ENCODE results near the gene TRAF7.
"Not testable (repeated sequence)": the region's sequence is repeated elsewhere in the genome, so short reads cannot be mapped to it uniquely, and the experiment has no call there.

Gene TRAF7

DNA sequence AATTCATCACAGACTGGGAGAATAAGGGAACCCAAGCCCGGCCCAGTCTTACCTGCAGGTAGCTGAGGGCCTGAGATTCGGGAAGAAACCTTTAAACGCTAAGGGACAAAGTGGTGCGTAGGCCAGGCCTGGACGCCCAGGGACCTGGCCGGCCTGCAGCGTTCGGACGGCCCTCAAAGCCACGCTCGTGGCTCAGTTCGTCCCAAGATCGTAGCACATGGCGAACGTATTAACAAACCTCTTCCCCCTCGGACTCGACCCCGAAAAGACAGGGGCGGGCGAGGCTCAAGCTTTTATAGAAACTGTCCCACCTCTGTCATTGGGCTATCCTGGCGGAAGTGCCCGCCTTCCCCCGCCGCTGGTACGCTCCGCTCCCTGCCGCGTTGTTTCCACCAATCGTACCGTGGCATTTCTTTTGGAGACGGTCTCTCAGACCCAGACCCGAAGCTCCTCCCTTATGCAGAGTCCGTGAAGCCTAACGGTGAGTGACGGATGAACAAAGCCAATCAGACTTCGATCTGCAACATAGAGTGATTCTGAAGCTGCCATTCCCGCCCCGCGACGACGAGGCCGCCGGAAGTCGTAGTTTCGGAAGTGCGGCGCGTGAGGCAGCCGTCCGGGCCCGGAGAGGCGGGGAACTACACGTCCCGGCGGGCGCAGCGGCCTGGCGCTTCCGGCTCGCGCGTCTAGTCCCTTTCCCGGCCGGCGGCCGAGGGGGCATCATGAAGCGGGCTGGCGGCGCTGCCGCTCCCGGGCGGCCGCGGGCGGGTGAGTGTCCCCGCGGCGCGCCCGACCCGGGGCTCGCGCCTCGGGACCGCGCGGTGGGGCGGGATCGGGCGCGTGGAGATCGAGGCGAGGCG is at the start of gene TRAF7:
Gene TRAF7 (plus strand): TSS at position 692 of the 860 bp plus-strand sequence. CDS start 8,139 bp downstream, outside the sequence.
- peak; percentile 100 for DNase-seq

DNA sequence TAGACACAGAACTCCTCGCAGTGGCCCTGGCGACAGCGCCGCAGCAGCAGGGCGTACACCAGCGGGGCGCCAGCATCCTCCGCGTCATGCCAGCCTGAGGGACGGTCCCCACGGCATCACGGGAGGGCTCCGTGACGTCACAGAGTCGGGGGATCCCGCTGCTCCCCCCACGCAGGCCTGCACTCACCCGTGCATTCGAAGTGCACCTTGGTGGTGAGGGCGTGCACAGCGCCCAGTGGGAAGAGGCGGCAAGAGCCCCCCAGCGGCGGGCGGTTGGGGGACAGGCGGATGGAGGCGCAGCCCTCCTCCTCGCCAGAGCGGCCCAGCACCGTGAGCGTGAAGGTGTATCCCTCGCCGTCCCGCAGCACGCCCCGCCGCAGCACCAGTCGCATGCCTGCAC is 49.4 kb upstream of the TRAF7 start:
- not testable (repeated sequence) for DNase-seq

DNA sequence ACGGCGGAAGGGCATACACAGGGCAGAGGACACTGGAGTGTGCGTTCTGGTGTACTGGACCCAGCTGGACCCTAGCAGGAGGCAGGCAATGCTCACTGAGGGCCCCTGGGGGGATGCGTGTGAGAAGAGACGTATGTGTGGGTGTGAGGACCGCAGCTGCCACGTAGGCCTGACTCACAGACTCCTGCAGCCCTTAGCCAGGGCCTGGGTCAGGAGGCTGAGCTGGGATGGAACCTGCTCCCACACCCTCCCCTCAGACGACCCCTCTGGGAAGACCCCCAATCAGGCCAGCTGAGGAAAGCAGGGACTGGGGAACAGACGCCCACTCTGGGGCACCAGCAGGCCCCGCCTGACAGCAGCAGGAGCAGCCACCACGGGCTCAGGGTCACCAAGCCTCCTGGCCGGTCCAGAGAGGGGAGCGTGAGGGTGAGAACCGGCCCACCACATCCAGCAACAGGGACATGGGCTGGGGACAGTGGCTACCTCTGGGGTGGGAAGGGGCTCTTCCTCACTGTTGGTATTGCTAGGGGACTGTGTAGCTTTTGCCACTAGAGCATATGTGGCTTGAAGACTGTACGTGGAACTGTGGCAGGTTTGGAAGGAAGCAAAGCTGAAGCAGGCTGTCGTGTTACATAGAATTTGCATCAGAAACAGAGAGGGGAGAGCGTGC is 48.3 kb upstream of the TRAF7 start:
- not testable (repeated sequence) for DNase-seq

DNA sequence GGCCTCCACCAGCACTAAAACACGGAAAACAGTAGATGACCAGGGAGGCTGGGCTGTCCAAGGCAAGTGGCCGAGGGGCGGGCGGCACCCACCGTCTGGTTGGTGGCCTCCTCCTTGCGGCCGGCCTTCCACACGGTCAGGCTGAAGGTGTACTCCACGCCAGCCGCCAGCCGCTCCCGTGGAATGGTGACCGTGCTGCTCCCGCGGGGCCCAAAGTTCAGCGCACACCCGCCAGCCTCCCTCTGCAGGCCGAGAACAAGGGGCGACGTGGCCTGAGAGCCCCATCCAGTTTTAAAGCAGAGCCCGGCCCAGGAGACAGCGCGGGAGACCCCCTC is 47.8 kb upstream of the TRAF7 start:
- DNase-seq = not testable (repeated sequence)

DNA sequence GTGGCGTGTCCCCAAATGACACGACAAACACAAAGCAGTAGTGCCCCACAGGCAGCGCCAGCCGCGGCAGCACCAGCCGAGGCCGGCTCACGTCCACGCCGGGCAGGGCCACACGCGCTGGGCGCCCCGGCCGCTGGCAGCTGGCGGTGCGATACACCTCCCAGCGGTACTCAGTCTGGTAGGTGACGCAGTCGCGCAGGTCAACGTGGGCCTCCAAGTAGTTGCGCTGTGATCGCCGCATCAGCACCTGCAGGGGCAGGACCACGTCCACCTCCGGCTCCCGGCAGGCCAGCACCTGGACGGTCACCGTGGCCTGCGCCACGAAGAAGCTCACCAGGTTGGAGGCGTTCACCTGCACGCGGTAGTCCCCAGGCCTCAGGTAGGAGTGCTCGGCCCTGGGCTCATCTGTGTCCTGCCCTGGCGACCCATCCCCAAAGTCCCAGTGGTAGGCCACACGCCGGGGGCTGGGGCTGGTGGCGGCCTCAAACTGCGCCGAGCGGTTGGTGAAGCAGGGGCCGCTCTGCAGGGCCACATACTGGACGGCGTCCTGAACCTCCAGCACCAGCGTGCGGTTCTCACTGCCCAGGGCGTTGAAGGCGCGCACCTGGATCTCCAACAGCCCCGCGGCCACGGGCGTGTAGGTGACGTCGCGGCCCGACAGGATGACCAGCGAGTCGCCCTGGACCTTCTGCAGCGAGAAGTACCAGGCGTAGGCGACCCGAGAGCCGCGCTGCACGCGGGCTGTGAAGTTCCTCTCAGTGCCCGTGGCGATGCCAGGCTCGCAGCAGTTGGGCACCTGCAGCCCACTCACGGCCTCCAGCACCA is 46.9 kb upstream of the TRAF7 start:
- DNase-seq = not testable (repeated sequence)

DNA sequence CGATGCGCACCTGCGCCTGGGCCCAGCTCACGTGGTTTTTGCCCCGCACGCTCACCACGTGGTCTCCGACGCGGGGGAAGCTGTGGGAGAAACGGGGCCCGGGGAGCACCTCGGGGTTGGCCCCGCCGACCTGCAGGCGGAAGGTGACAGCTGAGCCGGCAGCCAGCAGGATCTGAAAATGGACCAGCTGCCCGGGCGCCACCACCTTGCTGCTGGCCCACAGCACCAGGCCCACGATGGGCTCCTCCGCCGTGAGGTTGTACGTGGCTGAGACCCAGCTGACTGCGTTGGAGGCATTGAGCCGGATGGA is 46.4 kb upstream of the TRAF7 start:
- DNase-seq = not testable (repeated sequence)

DNA sequence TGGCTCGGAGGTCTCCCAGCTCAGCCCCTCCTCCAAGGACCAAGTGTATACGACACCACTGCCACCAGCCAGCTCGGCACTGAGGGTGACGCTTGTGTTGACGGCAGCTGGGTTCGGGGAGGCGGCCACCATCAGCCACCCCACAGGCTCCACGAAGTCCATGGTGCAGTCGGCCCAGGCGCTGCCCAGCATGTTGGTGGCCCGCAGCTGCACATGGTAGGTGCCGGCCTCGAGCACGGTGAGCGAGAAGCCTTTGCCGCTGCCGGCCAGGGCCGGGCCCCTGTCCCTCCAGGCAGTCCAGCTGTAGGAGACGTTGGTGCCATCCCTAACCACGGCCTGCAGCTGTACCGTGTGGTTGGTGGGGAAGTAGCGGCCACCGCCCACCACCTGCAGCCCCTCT is 45.7 kb upstream of the TRAF7 start:
- not testable (repeated sequence) for DNase-seq

DNA sequence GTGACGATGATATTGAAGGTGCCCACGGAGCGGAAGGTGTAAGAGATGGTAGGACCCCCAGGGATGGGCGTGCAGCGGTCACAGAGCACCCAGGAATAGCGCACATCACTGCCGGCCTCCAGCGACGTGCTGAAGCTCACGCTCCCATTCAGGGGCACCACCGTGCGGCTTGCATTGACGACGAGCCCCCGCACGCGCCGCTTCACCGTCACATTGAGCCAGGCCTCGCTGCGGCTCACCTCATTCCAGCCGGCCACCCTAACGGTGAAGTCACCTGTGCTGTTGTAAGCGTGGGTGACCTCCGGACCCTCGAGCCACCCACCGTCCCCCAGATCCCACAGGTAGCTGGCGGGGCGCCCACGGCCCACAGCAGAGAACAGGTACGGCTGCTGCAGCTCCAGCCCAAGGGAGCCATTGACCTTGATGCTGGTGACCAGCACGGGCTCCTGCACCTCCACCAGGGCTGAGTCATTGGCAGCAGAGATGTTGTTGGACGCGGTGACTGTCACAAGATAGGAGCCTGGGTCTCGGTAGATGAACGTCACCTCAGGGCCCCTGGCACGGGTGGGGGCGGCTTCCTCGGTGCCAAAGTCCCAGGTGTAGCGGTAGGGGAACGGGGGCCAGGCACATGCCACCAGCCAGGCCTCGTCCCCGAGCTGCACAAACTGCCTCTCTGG is 45.1 kb upstream of the TRAF7 start:
- not testable (repeated sequence) for DNase-seq

DNA sequence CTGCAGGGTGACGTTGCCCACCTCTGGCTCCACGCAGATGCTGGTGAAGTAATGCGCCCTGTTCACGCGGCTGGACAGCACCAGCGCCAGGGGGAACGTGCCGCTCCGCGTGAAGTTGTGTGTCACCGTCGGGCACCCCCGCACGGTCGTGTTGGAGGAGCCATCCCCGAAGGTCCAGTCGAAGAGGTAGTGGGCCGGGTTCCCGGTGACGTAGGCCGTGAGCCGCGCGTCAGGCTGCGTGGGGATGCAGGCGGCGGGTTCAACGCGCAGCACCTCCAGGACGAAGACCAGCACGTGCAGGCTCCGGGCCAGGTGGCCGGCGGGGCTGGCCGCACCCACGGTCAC is 44.6 kb upstream of the TRAF7 start:
- not testable (repeated sequence) for DNase-seq

DNA sequence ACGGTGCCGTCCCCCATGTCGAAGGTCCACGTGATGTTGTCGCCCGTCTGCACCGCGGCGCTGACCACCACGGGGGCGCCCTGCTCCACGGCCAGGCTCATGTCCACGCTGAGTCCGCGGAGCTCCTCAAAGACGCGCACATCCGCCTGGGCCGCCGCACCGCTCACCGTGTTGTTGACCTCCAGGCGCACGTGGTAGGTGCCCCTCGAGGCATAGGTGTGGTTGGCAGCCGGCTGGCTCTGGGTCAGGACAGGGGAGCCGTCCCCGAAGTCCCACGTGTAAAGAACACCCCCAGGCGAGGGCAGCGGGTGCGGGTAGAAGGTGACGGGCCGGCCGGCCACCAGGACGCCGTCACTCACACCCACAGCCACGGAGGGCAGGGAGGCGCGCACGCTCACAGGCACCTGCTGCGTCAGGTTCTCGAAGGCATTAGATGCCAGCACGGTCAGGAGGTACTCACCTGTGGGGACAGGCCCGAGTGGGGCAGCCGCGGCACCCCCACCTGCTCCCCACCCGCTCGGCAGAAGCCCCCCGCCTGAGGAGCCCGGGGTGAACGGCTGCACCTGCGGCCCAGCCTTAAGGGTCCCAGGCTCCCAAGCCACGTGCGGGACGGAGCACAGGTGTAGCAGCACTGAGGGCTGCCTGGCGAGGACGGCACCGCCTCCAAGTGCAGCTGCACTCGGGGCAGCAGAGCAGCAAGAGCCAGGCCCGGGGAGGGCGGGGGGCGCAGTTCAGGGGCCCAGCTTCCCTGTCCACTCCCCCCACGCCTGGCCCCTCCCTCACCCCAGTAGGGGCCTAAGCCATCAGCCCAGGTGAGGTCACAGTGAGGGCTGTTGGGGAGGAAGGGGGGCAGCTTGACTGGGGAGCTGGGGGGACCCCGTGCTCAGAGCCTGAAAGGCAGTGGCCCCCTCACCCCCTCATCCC is 43.9 kb upstream of the TRAF7 start:
- DNase-seq = not testable (repeated sequence)

DNA sequence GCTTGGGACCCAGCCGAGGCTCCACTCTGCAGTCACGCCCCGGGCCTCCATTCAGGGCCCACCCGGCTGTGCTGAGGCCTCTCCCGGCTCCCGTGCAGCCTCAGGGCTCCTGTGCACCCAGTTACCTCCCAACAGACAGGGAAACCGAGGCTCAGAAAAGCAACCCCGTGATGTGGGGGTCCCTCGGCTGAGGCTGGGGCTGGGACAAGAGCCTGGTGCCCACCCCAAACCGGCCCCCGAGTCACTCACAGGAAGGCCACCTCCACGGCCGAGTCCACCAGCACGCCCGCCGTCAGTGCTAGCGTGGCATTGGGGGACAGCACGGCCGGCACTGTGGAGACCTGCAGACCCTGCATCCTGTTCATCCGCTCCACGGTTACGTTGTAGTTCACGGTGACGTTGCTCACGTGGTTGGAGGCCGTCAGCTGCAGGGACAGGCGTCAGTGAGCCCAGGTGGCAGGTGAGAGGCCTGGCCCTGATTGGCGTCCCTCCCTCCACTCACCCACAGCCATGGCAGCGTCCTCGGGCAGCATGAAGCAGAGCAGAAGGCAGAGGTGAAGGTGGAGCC is 43.0 kb upstream of the TRAF7 start:
- not testable (repeated sequence) for DNase-seq

DNA sequence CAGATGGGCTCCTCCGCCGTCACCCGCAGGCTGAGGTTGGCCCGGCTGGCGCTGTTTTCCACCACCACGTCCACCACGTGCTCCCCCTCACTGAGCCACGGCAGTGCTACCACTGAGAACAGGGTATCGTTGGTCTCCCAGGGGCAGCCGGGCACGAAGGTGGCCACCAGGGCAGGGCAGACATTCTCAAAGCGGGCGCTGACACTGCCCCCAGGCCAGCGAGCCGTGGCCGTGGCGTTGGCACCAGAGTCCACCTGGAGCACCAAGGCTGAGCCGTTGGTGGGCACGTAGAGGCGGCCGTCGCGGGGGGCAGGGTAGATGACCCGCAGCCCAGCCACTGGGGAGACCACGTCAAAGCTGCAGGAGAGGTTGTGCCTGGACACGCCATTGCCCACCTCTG is 41.4 kb upstream of the TRAF7 start:
- not testable (repeated sequence) for DNase-seq

DNA sequence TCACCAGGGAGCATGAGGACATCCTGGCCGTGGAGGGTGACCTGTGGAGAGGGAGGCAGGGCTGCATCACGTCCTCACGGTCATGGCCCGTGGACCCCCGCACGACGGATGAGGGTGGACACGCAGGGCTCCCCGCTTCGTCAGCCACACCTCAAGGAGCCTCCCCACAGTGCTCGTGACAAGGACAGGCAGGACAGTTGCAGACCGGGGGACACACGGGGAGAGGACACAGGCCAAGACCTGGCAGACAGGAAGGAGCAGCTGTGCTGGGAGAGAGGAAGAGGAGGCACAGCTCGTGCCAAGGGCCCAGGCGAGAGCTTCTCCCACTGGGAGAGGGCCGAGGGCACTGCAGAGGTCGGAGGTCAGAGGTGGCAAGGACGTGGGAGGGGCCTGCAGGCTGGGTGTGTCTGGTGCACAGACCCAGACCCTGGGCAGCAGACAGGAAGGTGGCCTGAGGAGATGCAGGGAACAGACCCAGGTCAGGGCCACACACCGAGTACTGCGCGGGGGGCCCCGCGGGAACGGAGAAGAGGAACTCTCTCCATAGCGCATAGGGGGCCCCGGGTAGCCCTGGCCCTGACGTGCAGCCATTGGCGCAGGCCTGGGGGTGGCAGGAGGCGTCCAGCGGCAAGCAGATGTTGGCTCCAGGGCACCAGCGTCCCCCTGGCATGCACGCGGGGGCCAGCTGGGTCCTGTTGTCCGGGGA is 40.5 kb upstream of the TRAF7 start:
- not testable (repeated sequence) for DNase-seq

DNA sequence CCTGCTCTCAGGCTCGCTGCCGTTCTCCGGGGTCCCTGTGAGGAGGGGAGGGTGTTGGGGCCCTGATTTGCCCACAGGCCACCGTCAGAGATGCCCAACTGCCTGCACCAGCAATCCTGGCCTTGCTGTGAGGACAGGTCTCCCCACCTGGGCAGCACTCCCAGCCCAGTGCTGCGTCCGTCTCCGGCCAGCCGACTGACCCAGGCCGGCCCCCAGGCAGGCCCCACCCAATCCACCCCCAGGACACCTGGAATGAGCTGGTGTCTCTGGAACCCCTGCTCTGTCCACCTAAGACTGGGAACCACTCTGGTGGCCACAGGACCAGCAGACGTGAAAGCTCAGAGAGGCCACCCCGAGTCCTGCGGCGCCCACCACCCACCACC is 40.0 kb upstream of the TRAF7 start:
- no peak for DNase-seq

DNA sequence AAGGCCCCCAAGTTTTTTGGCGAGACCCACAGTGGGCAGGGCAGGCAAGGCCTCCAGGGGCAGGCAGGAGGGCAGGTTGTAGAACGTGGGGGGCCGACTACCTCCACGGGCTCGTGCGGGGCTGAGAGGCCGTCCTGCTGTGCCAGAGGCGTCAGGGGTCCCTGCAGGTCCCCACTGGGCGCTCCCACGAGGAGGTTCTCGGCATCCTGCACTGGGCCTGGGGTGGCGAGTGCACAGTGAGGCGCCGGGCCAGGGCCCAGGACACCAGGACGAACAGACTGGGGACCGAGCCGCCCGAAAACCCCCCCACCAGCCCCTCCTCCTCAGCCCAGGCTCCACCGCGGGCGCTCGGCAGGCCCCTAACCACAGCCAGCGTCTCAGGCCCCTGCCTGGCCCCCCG is 39.2 kb upstream of the TRAF7 start:
- DNase-seq = not testable (repeated sequence)

DNA sequence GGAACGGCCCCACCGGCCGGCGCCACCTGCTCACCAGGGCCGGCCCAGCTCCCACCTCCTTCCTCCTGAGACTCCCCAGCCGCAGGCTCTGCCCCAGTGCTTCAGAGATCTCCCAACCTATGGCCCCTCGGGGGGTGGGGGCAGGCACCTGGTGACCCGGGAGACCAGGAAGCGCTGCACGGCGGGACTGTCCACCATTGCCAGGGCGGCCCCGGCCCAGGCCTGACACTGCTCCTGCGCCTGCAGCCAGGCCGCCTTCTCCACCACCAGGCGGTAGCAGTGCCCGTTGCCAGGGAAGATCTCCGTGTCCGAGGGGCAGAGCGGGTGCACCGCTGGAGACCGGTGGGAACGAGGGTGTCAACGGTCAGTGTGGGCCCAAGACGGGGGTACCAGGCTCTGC is 38.2 kb upstream of the TRAF7 start:
- DNase-seq = not testable (repeated sequence)

DNA sequence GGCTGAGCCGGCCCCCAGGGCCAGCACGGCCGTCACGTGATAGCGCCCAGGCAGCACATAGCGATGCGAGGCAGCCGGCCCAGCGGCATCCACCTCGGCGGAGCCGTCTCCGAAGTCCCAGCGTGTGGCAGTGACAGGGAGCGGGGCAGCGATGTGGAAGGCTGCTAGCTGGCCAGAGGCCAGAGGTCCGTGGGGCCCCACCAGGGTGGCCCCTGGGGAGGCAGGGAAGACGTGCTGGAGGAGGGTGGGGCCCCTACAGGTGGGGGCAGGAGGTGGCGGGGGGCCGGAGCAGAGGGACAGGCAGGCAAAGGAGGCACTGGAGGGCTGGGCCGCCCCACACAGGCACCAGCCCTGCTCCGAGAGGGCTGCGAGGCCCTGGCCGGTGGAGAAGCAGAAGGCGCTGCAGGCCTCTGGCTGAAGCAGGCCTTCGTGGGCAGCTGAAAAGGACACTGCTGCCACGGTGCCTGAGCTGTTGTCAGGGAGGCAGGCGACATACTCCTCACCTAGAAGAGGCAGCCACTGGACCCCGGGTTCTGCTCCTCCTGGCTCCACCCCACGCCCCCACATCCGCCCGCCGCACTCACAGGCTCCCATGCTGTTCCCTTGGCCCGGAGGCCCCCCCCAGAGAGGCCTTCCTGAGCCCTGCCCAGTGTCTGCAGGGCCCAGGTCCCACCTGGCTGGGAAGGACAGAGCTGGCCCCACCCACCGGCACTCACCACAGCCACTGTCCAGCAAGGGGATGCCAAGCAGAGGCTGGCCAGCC is 37.4 kb upstream of the TRAF7 start:
- DNase-seq = not testable (repeated sequence)

DNA sequence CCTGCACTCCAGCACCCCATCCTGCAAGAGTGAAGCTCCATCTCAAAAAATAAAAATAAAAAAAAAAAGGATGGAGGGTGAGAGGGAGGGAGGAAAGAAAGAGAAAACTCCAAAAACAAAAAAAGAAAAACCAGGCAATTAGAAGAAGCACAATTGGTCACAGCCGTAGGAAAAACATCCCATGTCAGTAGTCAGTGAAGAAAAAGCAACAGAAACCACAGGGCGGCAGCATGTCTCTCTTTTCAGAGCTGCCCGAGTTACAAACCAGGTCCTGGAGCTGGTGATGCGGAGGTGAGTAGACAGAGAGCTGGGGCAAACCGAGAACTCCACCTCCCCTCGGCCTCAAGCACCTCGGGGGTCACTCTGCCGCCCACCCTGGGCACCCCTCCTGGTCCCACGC is 34.3 kb upstream of the TRAF7 start:
- not testable (repeated sequence) for DNase-seq

DNA sequence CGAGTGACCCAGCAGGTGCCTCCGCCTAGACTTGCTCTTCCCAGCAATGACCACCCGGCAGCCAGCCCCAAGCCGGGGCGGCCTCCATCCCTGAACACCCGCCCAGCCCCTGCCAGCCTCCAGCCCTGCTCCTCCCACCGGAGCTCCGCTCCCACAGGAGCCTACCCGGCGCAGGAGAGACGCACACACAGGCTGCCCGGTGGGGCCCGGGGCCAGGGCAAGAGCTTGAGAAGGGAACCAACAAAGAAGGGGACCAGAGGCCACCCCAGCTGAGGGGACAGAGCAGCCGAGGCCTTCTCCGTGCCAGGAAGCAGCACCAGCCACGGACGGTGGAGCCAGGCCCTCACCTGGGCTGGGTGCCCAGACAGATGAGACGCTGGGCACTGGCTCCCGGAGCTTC is 33.7 kb upstream of the TRAF7 start:
- no peak for DNase-seq

DNA sequence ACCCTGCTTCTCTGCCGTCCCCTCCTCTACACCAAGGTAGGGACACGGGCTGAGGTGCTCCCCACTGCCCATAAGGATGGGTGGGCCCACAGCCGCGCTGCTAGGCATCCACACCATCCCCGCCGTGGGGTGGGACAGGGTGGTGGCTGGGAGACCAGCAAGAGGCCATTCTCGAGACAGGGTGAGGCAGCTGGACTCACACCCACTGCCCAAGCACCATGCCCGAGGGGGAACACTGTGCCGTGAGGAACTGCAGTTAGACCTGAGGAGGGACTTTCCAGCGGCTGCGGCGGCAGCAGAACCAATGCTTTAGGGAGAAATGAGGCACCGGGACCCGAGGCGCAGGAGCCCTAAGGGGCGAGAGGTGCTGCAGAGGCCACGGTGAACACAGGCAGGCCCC is 33.2 kb upstream of the TRAF7 start:
- DNase-seq = no peak
